K562 (cell line): ENCODE results near the gene BPHL. TPM values are rescaled to one million over a fixed set of nuclear protein-coding genes. Genes with fewer than 3 reads are reported as not detected.

Source experiments
- ATAC-seq: fragments of 200-7000 bp; cut with Tn5 transposase; 3 replicates; pipeline ENCODE4 v1.9.1; 2020; ENCODE audit warnings: moderate library complexity
- BruUV-seq: library from RNA; stranded (reverse); fragments of 400-500 nt; replicated peaks from 2 replicates; lab custom pipeline; 2021; lab: Mats Ljungman, UMichigan
- CTCF ChIA-PET: fragments of 300-600 bp; formaldehyde crosslinking; extraction: SDS; loops from one replicate; lab custom pipeline; 2021; ENCODE audit warnings: low intra/inter-chr PET ratio; lab: Yijun Ruan, JAX
- POLR2A ChIA-PET: fragments of 300-600, 350-650 bp; sonication (Branson Sonifier 250); formaldehyde crosslinking; extraction: SDS; loops from one replicate; lab custom pipeline; 2021; ENCODE audit warnings: antibody characterized with exemption, inconsistent platforms; lab: Yijun Ruan, JAX
- DNase-seq, 4 experiments: peaks; one replicate each; pipeline versions ENCODE4 v3.0.0 to v3.0.0-alpha.2; 2011 to 2018; ENCODE audit warnings: low spot score in 3 of 4, mixed read lengths in 3 of 4; ENCODE audit errors: extremely low read depth in 1 of 4
- FAIRE-seq: peaks from 2 replicates; lab custom pipeline; 2011; peaks lifted over from hg19 to GRCh38; lab: Jason Lieb, UNC
- H2AFZ ChIP-seq: 2 replicates; pipeline ENCODE4 v1.6.0; 2011; ENCODE audit warnings: low read depth, low read length, control low read depth, inconsistent platforms
- H3K27ac ChIP-seq: fragments of 200-600 bp; 3 replicates; pipeline ENCODE4 v1.8.0; 2011; ENCODE audit warnings: low read depth, mild to moderate bottlenecking, control low read depth, inconsistent platforms, low read length, moderate library complexity, mixed read lengths; ENCODE audit errors: extremely low read depth
- H3K27me3 ChIP-seq, 2 experiments: fragments of 300-600 bp in 1 of 2; 2 replicates in 1 of 2; 3 replicates in 1 of 2; pipeline versions ENCODE4 v1.6.0 to v1.8.0; 2011; ENCODE audit warnings: inconsistent platforms in 2 of 2, low read length in 2 of 2, mild to moderate bottlenecking in 1 of 2, mixed read lengths in 1 of 2, moderate library complexity in 1 of 2; ENCODE audit not compliant: control insufficient read depth in 2 of 2, insufficient read depth in 2 of 2
- H3K36me3 ChIP-seq: fragments of 300-600 bp; 3 replicates; pipeline ENCODE4 v1.8.0; 2011; ENCODE audit warnings: mild to moderate bottlenecking, low read length, inconsistent platforms; ENCODE audit not compliant: control insufficient read depth, insufficient read depth
- H3K4me1 ChIP-seq, 2 experiments: fragments of 200-600 bp in 1 of 2; replicated peaks in 1 of 2; 2 replicates in 1 of 2; 3 replicates in 1 of 2; pipeline versions ENCODE4 v1.5.1 to v1.8.0; 2011; ENCODE audit warnings: inconsistent platforms in 2 of 2, low read length in 2 of 2, mild to moderate bottlenecking in 1 of 2, mixed read lengths in 1 of 2, moderate library complexity in 1 of 2; ENCODE audit not compliant: control insufficient read depth in 2 of 2, insufficient read depth in 2 of 2
- H3K4me2 ChIP-seq: 2 replicates; pipeline ENCODE4 v1.6.1; 2011; ENCODE audit warnings: low read length, control low read depth, inconsistent platforms, mixed read lengths; ENCODE audit not compliant: insufficient read depth
- H3K4me3 ChIP-seq: fragments of 200-600 bp; sonication (generic), shearing (Covaris generic); 2 replicates; pipeline ENCODE4 v1.5.1; 2016; ENCODE audit warnings: control low read depth, inconsistent platforms
- H3K79me2 ChIP-seq: fragments of 200-600 bp; 3 replicates; pipeline ENCODE4 v1.8.0; 2011; ENCODE audit warnings: low read length, inconsistent platforms; ENCODE audit not compliant: control insufficient read depth, insufficient read depth
- H3K9ac ChIP-seq, 2 experiments: 2 replicates each; pipeline versions ENCODE4 v1.6.0 to v1.6.1; 2011; ENCODE audit warnings: low read depth in 2 of 2, low read length in 2 of 2, control low read depth in 1 of 2, inconsistent platforms in 1 of 2, mild to moderate bottlenecking in 1 of 2, mixed read lengths in 1 of 2; ENCODE audit not compliant: insufficient read depth in 1 of 2
- H3K9me1 ChIP-seq: one replicate; pipeline ENCODE4 v1.6.0; 2011; ENCODE audit warnings: inconsistent platforms, mild to moderate bottlenecking, low read length, moderate library complexity; ENCODE audit not compliant: control insufficient read depth, insufficient read depth
- H3K9me3 ChIP-seq: replicated peaks from 2 replicates; pipeline ENCODE4 v1.5.1; 2011; ENCODE audit warnings: low read depth, low read length, inconsistent platforms; ENCODE audit not compliant: control insufficient read depth, insufficient read depth
- H4K20me1 ChIP-seq: replicated peaks from 2 replicates; pipeline ENCODE4 v1.6.1; 2011; ENCODE audit warnings: low read length, inconsistent platforms, mixed read lengths; ENCODE audit not compliant: control insufficient read depth, insufficient read depth
- DACH1 ChIP-seq: fragments of 450-650 bp; IDR thresholded peaks from 2 replicates; pipeline ENCODE4 v1.6.1; 2018; ENCODE audit not compliant: partially characterized antibody
- ELF2 ChIP-seq: fragments of 250-450 bp; sonication (Bioruptor Pico); IDR thresholded peaks from 2 replicates; pipeline ENCODE4 v1.5.0; 2021; ENCODE audit warnings: mild to moderate bottlenecking
- NEUROD1 ChIP-seq: fragments of 150-350 bp; IDR thresholded peaks from 2 replicates; pipeline ENCODE4 v1.6.1; 2014; ENCODE audit warnings: borderline replicate concordance, low read length, low read depth; ENCODE audit not compliant: partially characterized antibody
- PTBP1 ChIP-seq: fragments of 200-400 bp; formaldehyde crosslinking; IDR thresholded peaks from 2 replicates; pipeline ENCODE4 v1.6.1; 2017; ENCODE audit warnings: low read depth, low read length
- SETDB1 ChIP-seq: IDR thresholded peaks from one replicate; pipeline ENCODE4 v1.6.1; 2012; ENCODE audit warnings: low read length, control low read depth, inconsistent platforms
- SMC3 ChIP-seq: conservative IDR thresholded peaks from 2 replicates; pipeline ENCODE4 v1.6.1; 2011; ENCODE audit warnings: low read depth, low read length, improper control_type of control experiment; ENCODE audit not compliant: insufficient read depth
- TAL1 ChIP-seq: fragments of 450-650 bp; IDR thresholded peaks from 2 replicates; pipeline ENCODE4 v1.6.1; 2016; ENCODE audit warnings: mild to moderate bottlenecking
- WGBS: fragments of 100-300 bp; shearing (Covaris generic); methylation state at CpG from one replicate; pipeline ENCODE4 v1.1.6; 2016; ENCODE audit warnings: low coverage, mixed read lengths; ENCODE audit not compliant: insufficient coverage; ENCODE audit errors: missing lambda C conversion rate; 5-methylcytosine and 5-hydroxymethylcytosine counted together
- in situ Hi-C: fragments of 300-500 bp; cut with MboI; formaldehyde crosslinking; loops from 4 replicates; pipeline ENCODE4 v1.15.0; 2018; ENCODE audit warnings: inconsistent platforms, mixed read lengths
- intact Hi-C: fragments of 100-400 bp; cut with micrococcal nuclease; formaldehyde crosslinking; loops from 2 replicates; pipeline ENCODE4 v1.14.2; 2022
- polyA plus RNA-seq, 8 experiments: library from polyadenylated mRNA; depleted of rRNA in 4 of 8; stranded (reverse) in 5 of 8; unstranded in 3 of 8; fragments of >200 nt; fragmentation: Nextera tagmentation in 2 of 8; fragmentation: Illumina TruSeq in 1 of 8; extraction: Ambion mirVana in 2 of 8; extraction: Trizol in 1 of 8; gene quantifications; 2 replicates each; pipeline versions ENCODE4 v1.2.1 to v1.2.3, GENCODE V29; 2011 to 2014; ENCODE audit warnings: inconsistent platforms in 1 of 8, missing spikeins in 1 of 8
- total RNA-seq, 7 experiments: library from RNA; depleted of rRNA in 6 of 7; stranded (reverse); fragments of >200 nt in 6 of 7; fragmentation: Illumina TruSeq in 2 of 7; extraction: Trizol in 2 of 7; gene quantifications; 2 replicates each; pipeline versions ENCODE4 v1.2.1 to v1.2.3, GENCODE V29; 2011 to 2021; ENCODE audit warnings: low replicate concordance in 1 of 7
- TF ChIP-seq, protein P1 (sequence below), 2 experiments: fragments of 450-650 bp; IDR thresholded peaks; 2 replicates each; pipeline ENCODE4 v1.6.1; 2018; ENCODE audit warnings: mild to moderate bottlenecking in 2 of 2, low read depth in 1 of 2; ENCODE audit not compliant: partially characterized antibody in 2 of 2
- TF ChIP-seq, protein P2 (sequence below), 3 experiments: IDR thresholded peaks in 2 of 3; conservative IDR thresholded peaks in 1 of 3; 2 replicates each; pipeline ENCODE4 v1.5.1; 2011 to 2012; ENCODE audit warnings: low read length in 3 of 3, mild to moderate bottlenecking in 3 of 3, control low read depth in 2 of 3, improper control_type of control experiment in 1 of 3, inconsistent platforms in 1 of 3, low read depth in 1 of 3, mixed read lengths in 1 of 3, moderate library complexity in 1 of 3; ENCODE audit not compliant: insufficient read depth in 2 of 3
- TF ChIP-seq, protein P3 (sequence below): sonication (generic); formaldehyde crosslinking; IDR thresholded peaks from 2 replicates; pipeline ENCODE4 v1.8.1; 2023; ENCODE audit warnings: mild to moderate bottlenecking, missing genetic modification reagents

The BPHL gene
- total and polyA plus RNA-seq, 9 of the 15 experiments (the other 6 are each of a cell fraction or from before 2014, with no cell fraction given), result 3.5 to 17.4 (median 8.2) TPM

DNA sequence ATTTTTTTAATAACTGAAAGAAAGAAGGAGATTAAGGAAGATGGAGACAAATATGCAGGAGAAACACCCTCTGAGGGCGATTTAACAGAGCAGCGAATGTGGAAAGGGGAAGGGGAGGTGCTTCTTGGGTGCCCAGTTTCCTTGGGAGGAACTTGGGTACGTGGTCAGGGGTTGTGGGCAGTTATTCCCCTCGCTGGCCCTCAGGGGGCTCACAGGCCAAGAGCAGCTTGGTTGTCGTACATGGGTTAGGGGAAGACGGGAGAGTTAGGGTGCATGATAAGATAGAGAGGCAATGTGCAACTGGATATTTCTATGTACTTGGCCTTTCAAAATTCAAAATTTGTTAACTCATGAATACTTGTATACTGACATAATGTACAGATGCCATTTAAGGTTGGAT lies 45.9 kb downstream of the BPHL start:
- H2AFZ ChIP-seq, result peak overlapping the region; percentile 10; the same call in 1 of the 2 replicates
- 0 out of 3 replicates have a peak, but pooled peaks cover 2% of the 10 kb centered on the region for H3K36me3 ChIP-seq
- H3K9me1 ChIP-seq, result no peaks in the 10 kb centered on the region
- CTCF ChIA-PET, result no interaction called here
- FAIRE-seq (no peak), DNase-seq (no peak), ATAC-seq (no peak)
- WGBS, result 86% methylated on average over 6 of the region's 6 CpGs
- peaks cover 21 to 67% of the 10 kb centered on the region in 2 experiments for H3K4me1 ChIP-seq
- in situ Hi-C loops (no loop called here), intact Hi-C loops (loop anchor here (5.0 kb wide), 1 partner anchor 177 kb away; no protein-coding TSS in a partner anchor)
- no peak overlapping the region for H3K4me3 ChIP-seq
- 0 out of 2 replicates have a peak, but pooled peaks cover 2% of the 10 kb centered on the region for H3K9me3 ChIP-seq
- H3K9ac ChIP-seq, result no peak overlapping the region
- no TSS peak for BruUV-seq
- no peaks in the 10 kb centered on the region for H4K20me1 ChIP-seq
- H3K4me2 ChIP-seq, result no peak overlapping the region
- 0 out of 3 replicates have a peak overlapping the region, but pooled peaks have one; percentile 0 for H3K27ac ChIP-seq
- POLR2A ChIA-PET, result interaction anchor here (2.0 kb wide), 1 partner anchor 12 kb away, joined by 9 read pairs; no protein-coding TSS in a partner anchor
- no peaks in the 10 kb centered on the region for H3K27me3 ChIP-seq
- peaks cover 16% of the 10 kb centered on the region for H3K79me2 ChIP-seq
- TF ChIP-seq, protein P1, sequence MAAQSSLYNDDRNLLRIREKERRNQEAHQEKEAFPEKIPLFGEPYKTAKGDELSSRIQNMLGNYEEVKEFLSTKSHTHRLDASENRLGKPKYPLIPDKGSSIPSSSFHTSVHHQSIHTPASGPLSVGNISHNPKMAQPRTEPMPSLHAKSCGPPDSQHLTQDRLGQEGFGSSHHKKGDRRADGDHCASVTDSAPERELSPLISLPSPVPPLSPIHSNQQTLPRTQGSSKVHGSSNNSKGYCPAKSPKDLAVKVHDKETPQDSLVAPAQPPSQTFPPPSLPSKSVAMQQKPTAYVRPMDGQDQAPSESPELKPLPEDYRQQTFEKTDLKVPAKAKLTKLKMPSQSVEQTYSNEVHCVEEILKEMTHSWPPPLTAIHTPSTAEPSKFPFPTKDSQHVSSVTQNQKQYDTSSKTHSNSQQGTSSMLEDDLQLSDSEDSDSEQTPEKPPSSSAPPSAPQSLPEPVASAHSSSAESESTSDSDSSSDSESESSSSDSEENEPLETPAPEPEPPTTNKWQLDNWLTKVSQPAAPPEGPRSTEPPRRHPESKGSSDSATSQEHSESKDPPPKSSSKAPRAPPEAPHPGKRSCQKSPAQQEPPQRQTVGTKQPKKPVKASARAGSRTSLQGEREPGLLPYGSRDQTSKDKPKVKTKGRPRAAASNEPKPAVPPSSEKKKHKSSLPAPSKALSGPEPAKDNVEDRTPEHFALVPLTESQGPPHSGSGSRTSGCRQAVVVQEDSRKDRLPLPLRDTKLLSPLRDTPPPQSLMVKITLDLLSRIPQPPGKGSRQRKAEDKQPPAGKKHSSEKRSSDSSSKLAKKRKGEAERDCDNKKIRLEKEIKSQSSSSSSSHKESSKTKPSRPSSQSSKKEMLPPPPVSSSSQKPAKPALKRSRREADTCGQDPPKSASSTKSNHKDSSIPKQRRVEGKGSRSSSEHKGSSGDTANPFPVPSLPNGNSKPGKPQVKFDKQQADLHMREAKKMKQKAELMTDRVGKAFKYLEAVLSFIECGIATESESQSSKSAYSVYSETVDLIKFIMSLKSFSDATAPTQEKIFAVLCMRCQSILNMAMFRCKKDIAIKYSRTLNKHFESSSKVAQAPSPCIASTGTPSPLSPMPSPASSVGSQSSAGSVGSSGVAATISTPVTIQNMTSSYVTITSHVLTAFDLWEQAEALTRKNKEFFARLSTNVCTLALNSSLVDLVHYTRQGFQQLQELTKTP (IDR thresholded peaks at IDR 0.05; ENCODE audit: low read depth in 1 of 2, partially characterized antibody in 2 of 2), result no peak
- TF ChIP-seq TAL1 (no peak), ELF2 (CRISPR knock-in tag) (no peak), SMC3 (no peak), SETDB1 (no peak), DACH1 (no peak), PTBP1 (no peak), NEUROD1 (no peak)
- TF ChIP-seq, protein P2, sequence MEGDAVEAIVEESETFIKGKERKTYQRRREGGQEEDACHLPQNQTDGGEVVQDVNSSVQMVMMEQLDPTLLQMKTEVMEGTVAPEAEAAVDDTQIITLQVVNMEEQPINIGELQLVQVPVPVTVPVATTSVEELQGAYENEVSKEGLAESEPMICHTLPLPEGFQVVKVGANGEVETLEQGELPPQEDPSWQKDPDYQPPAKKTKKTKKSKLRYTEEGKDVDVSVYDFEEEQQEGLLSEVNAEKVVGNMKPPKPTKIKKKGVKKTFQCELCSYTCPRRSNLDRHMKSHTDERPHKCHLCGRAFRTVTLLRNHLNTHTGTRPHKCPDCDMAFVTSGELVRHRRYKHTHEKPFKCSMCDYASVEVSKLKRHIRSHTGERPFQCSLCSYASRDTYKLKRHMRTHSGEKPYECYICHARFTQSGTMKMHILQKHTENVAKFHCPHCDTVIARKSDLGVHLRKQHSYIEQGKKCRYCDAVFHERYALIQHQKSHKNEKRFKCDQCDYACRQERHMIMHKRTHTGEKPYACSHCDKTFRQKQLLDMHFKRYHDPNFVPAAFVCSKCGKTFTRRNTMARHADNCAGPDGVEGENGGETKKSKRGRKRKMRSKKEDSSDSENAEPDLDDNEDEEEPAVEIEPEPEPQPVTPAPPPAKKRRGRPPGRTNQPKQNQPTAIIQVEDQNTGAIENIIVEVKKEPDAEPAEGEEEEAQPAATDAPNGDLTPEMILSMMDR (IDR thresholded peaks at IDR 0.05 in 2 of 3, conservative IDR thresholded peaks at IDR 0.05 in 1 of 3; ENCODE audit: insufficient read depth in 2 of 3, low read depth in 1 of 3, low read length in 3 of 3), result peak in 2 of 3 experiments; percentile 16 to 31; a peak in 1 of 6 replicates
- TF ChIP-seq, protein P3, sequence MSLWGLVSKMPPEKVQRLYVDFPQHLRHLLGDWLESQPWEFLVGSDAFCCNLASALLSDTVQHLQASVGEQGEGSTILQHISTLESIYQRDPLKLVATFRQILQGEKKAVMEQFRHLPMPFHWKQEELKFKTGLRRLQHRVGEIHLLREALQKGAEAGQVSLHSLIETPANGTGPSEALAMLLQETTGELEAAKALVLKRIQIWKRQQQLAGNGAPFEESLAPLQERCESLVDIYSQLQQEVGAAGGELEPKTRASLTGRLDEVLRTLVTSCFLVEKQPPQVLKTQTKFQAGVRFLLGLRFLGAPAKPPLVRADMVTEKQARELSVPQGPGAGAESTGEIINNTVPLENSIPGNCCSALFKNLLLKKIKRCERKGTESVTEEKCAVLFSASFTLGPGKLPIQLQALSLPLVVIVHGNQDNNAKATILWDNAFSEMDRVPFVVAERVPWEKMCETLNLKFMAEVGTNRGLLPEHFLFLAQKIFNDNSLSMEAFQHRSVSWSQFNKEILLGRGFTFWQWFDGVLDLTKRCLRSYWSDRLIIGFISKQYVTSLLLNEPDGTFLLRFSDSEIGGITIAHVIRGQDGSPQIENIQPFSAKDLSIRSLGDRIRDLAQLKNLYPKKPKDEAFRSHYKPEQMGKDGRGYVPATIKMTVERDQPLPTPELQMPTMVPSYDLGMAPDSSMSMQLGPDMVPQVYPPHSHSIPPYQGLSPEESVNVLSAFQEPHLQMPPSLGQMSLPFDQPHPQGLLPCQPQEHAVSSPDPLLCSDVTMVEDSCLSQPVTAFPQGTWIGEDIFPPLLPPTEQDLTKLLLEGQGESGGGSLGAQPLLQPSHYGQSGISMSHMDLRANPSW (CRISPR knock-in tag), result no peak
